HepG2 (cell line): ENCODE results near the gene SLC25A17. TPM values are rescaled to one million over a fixed set of nuclear protein-coding genes. Genes with fewer than 3 reads are reported as not detected.

Experiments used
- ATAD3A ChIP-seq: sonication (generic); formaldehyde crosslinking; IDR thresholded peaks from 2 replicates; pipeline ENCODE4 v1.4.0; 2020; ENCODE audit warnings: missing genetic modification reagents
- CC2D1A ChIP-seq: sonication (generic); formaldehyde crosslinking; IDR thresholded peaks from 2 replicates; pipeline ENCODE4 v1.8.1; 2023; ENCODE audit warnings: mild to moderate bottlenecking, missing genetic modification reagents
- EEA1 ChIP-seq: sonication (generic); formaldehyde crosslinking; IDR thresholded peaks from 2 replicates; pipeline ENCODE4 v1.5.1; 2020; ENCODE audit warnings: mild to moderate bottlenecking, missing genetic modification reagents, borderline replicate concordance
- JARID2 ChIP-seq: sonication (generic); formaldehyde crosslinking; IDR thresholded peaks from 2 replicates; pipeline ENCODE4 v1.8.1; 2023; ENCODE audit warnings: missing genetic modification reagents, inconsistent platforms; ENCODE audit not compliant: insufficient replicate concordance
- MBD4 ChIP-seq: IDR thresholded peaks from 2 replicates; pipeline ENCODE4 v1.6.1; 2012; ENCODE audit warnings: low read length, inconsistent platforms, borderline replicate concordance
- SALL2 ChIP-seq: sonication (generic); formaldehyde crosslinking; IDR thresholded peaks from 2 replicates; pipeline ENCODE4 v1.8.1; 2023; ENCODE audit warnings: mild to moderate bottlenecking, missing genetic modification reagents, inconsistent platforms
- SMC3 ChIP-seq: IDR thresholded peaks from 2 replicates; pipeline ENCODE4 v1.6.1; 2011; ENCODE audit warnings: low read length, improper control_type of control experiment
- ZKSCAN1 ChIP-seq: fragments of 150-350 bp; IDR thresholded peaks from 2 replicates; pipeline ENCODE4 v1.6.1; 2014; ENCODE audit warnings: low read length
- ZKSCAN5 ChIP-seq: sonication (generic); formaldehyde crosslinking; IDR thresholded peaks from 2 replicates; pipeline ENCODE4 v1.5.1; 2020; ENCODE audit warnings: mild to moderate bottlenecking, missing genetic modification reagents
- ZMYM4 ChIP-seq: sonication (generic); formaldehyde crosslinking; IDR thresholded peaks from 2 replicates; pipeline ENCODE4 v1.8.1; 2023; ENCODE audit warnings: mild to moderate bottlenecking, missing genetic modification reagents
- ZNF337 ChIP-seq: sonication (generic); formaldehyde crosslinking; IDR thresholded peaks from 2 replicates; pipeline ENCODE4 v1.5.1; 2020; ENCODE audit warnings: missing genetic modification reagents, low read depth, mild to moderate bottlenecking, borderline replicate concordance
- ZNF841 ChIP-seq: sonication (generic); formaldehyde crosslinking; IDR thresholded peaks from 2 replicates; pipeline ENCODE4 v1.8.1; 2023; ENCODE audit warnings: missing genetic modification reagents, borderline replicate concordance
- ZSCAN29 ChIP-seq: sonication (generic); formaldehyde crosslinking; conservative IDR thresholded peaks from 2 replicates; pipeline ENCODE4 v1.4.0; 2020; ENCODE audit warnings: mild to moderate bottlenecking, missing genetic modification reagents
- polyA plus RNA-seq, 8 experiments: library from polyadenylated mRNA; depleted of rRNA in 3 of 8; stranded (reverse) in 7 of 8; unstranded in 1 of 8; fragments of >200 nt; fragmentation: Illumina TruSeq in 4 of 8; extraction: Trizol in 4 of 8; gene quantifications; 2 replicates each; pipeline versions ENCODE4 v1.2.1 to v1.2.3, GENCODE V29; 2011 to 2016; ENCODE audit warnings: low read depth in 4 of 8, missing spikeins in 1 of 8, mixed read lengths in 1 of 8; ENCODE audit not compliant: insufficient read depth in 1 of 8
- total RNA-seq, 5 experiments: library from RNA; depleted of rRNA; stranded (reverse); fragments of >200 nt; fragmentation: Illumina TruSeq; extraction: Trizol; gene quantifications; 2 replicates each; pipeline ENCODE4 v1.2.3, GENCODE V29; 2016; ENCODE audit warnings: low read depth in 1 of 5
- TF ChIP-seq, protein P1 (sequence below): sonication (generic); formaldehyde crosslinking; IDR thresholded peaks from 2 replicates; pipeline ENCODE4 v1.5.0; 2020; ENCODE audit warnings: mild to moderate bottlenecking, missing genetic modification reagents
- TF ChIP-seq, protein P2 (sequence below): sonication (generic); formaldehyde crosslinking; IDR thresholded peaks from 2 replicates; pipeline ENCODE4 v1.4.0; 2020; ENCODE audit warnings: mild to moderate bottlenecking, missing genetic modification reagents
- TF ChIP-seq, protein P3 (sequence below): IDR thresholded peaks from 2 replicates; pipeline ENCODE4 v1.6.1; 2016; ENCODE audit warnings: missing biosample characterization, missing genetic modification reagents, low read depth
- TF ChIP-seq, protein P4 (sequence below): sonication (generic); formaldehyde crosslinking; conservative IDR thresholded peaks from 2 replicates; pipeline ENCODE4 v1.4.0; 2020; ENCODE audit warnings: missing genetic modification reagents
- TF ChIP-seq, protein P5 (sequence below): IDR thresholded peaks from 2 replicates; pipeline ENCODE4 v1.6.1; 2012; ENCODE audit warnings: low read depth, low read length, improper control_type of control experiment

Gene SLC25A17
- total and polyA plus RNA-seq, 2 of the 13 experiments (the other 11 are each of a cell fraction or from before 2014, with no cell fraction given), result 15.7 to 27.9 TPM

DNA sequence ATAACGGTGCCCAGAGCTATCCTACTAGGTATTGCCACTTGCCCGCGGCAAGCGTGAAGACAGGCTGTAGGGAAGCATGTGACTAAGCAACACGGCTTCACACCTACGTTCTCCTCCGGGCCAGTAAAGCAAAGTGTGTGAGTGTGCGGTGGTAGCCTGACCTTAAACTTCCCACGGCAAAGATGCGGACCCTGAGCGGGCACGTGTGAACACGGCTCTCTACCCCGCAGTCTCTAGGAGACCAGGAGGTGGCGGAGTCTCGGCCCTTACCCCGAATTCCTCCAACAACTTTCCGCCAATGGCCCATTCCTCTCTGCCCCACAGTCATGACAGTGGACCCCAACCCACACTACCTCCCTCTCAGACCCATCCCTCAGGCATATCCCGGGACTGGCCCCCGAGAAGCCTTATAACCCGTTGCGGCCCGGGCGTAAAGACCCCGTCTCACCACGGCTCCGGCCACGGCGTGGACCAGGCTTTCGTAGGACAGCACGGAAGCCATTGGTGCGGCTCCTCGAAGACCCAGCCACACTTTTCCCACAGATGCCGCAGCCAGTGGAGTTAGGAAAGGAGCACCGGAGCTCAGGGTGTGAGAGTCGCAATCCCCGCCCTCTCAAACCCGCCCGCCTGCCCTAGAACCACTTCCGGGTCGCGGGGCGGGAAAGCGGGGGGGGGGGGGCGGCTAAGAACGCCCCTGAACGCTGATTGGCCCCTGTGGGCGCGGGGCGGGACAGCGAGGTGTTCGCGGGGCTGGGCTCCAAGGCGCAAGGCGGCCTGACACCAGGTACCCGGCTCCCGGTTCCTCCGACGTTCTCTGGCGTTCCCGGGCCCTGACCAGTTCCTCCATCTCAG, at the start of gene SLC25A17 (continued):
- TF ChIP-seq, protein P1, sequence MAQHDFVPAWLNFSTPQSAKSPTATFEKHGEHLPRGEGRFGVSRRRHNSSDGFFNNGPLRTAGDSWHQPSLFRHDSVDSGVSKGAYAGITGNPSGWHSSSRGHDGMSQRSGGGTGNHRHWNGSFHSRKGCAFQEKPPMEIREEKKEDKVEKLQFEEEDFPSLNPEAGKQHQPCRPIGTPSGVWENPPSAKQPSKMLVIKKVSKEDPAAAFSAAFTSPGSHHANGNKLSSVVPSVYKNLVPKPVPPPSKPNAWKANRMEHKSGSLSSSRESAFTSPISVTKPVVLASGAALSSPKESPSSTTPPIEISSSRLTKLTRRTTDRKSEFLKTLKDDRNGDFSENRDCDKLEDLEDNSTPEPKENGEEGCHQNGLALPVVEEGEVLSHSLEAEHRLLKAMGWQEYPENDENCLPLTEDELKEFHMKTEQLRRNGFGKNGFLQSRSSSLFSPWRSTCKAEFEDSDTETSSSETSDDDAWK (CRISPR knock-in tag), result no peak
- no peak for TF ChIP-seq JARID2 (CRISPR knock-in tag)
- TF ChIP-seq ZMYM4, result peak; percentile 60
- no peak for TF ChIP-seq MBD4
- TF ChIP-seq ATAD3A, result no peak
- no peak for TF ChIP-seq ZNF337 (CRISPR knock-in tag)
- no peak; the same call in 1 of the 2 replicates for TF ChIP-seq ZSCAN29
- no peak for TF ChIP-seq CC2D1A (CRISPR knock-in tag)
- TF ChIP-seq, protein P2, sequence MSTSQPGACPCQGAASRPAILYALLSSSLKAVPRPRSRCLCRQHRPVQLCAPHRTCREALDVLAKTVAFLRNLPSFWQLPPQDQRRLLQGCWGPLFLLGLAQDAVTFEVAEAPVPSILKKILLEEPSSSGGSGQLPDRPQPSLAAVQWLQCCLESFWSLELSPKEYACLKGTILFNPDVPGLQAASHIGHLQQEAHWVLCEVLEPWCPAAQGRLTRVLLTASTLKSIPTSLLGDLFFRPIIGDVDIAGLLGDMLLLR (CRISPR knock-in tag), result peak; percentile 71; the same call in 1 of the 2 replicates
- TF ChIP-seq, protein P3, sequence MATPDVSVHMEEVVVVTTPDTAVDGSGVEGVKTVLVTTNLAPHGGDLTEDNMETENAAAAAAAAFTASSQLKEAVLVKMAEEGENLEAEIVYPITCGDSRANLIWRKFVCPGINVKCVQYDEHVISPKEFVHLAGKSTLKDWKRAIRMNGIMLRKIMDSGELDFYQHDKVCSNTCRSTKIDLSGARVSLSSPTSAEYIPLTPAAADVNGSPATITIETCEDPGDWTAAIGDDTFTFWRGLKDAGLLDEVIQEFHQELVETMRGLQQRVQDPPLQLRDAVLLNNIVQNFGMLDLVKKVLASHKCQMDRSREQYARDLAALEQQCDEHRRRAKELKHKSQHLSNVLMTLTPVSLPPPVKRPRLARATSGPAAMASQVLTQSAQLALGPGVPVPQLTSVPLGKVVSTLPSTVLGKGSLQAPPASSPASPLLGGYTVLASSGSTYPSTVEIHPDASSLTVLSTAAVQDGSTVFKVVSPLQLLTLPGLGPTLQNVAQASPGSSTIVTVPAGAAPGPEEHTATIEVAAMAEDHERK (CRISPR knock-in tag), result no peak
- TF ChIP-seq, protein P4, sequence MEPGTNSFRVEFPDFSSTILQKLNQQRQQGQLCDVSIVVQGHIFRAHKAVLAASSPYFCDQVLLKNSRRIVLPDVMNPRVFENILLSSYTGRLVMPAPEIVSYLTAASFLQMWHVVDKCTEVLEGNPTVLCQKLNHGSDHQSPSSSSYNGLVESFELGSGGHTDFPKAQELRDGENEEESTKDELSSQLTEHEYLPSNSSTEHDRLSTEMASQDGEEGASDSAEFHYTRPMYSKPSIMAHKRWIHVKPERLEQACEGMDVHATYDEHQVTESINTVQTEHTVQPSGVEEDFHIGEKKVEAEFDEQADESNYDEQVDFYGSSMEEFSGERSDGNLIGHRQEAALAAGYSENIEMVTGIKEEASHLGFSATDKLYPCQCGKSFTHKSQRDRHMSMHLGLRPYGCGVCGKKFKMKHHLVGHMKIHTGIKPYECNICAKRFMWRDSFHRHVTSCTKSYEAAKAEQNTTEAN (CRISPR knock-in tag), result no peak
- TF ChIP-seq ZNF841 (CRISPR knock-in tag), result no peak
- TF ChIP-seq ZKSCAN1, result no peak
- no peak for TF ChIP-seq EEA1 (CRISPR knock-in tag)
- TF ChIP-seq, protein P5, sequence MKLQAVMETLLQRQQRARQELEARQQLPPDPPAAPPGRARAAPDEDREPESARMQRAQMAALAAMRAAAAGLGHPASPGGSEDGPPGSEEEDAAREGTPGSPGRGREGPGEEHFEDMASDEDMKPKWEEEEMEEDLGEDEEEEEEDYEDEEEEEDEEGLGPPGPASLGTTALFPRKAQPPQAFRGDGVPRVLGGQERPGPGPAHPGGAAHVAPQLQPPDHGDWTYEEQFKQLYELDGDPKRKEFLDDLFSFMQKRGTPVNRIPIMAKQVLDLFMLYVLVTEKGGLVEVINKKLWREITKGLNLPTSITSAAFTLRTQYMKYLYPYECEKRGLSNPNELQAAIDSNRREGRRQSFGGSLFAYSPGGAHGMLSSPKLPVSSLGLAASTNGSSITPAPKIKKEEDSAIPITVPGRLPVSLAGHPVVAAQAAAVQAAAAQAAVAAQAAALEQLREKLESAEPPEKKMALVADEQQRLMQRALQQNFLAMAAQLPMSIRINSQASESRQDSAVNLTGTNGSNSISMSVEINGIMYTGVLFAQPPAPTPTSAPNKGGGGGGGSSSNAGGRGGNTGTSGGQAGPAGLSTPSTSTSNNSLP, result no peak
- no peak for TF ChIP-seq SALL2 (CRISPR knock-in tag)
- TF ChIP-seq SMC3, result no peak
- TF ChIP-seq ZKSCAN5 (CRISPR knock-in tag), result no peak
